Endothelial cell of umbilical vein (primary cell): ENCODE data around the gene LAG3. TPM values are rescaled to one million over a fixed set of nuclear protein-coding genes. Genes with fewer than 3 reads are reported as not detected.

ENCODE experiments used
- BruUV-seq: library from RNA; stranded (reverse); fragments of 400-500 nt; replicated peaks from 2 replicates; lab custom pipeline; 2021; lab: Mats Ljungman, UMichigan
- CTCF ChIA-PET: fragments of 300-600, 350-600 bp; sonication (Branson Sonifier 250); formaldehyde crosslinking; loops from one replicate; lab custom pipeline; 2021; ENCODE audit warnings: antibody characterized with exemption, inconsistent platforms; lab: Charles Lee
- POLR2A ChIA-PET: fragments of 300-600, 350-600 bp; sonication (Branson Sonifier 250); formaldehyde crosslinking; loops from one replicate; lab custom pipeline; 2021; ENCODE audit warnings: antibody characterized with exemption, inconsistent platforms; lab: Charles Lee
- DNase-seq: peaks from one replicate; pipeline ENCODE4 v3.0.0-alpha.2; 2011; ENCODE audit warnings: low read depth, low spot score
- FAIRE-seq: peaks from 2 replicates; lab custom pipeline; 2011; peaks lifted over from hg19 to GRCh38; lab: Jason Lieb, UNC
- H2AFZ ChIP-seq: 2 replicates; pipeline ENCODE4 v1.6.0; 2012; ENCODE audit warnings: low read depth, low read length, control low read depth, inconsistent platforms
- H3K27ac ChIP-seq: 2 replicates; pipeline ENCODE4 v1.5.1; 2011; ENCODE audit warnings: low read depth, mild to moderate bottlenecking, control low read depth, low read length, moderate library complexity; ENCODE audit not compliant: insufficient read depth
- H3K27me3 ChIP-seq, 2 experiments: 2 replicates each; pipeline versions ENCODE4 v1.6.0 to v1.6.1; 2011; ENCODE audit warnings: low read length in 2 of 2, mixed read lengths in 1 of 2; ENCODE audit not compliant: control insufficient read depth in 2 of 2, insufficient read depth in 2 of 2
- H3K36me3 ChIP-seq, 2 experiments: 2 replicates in 1 of 2; 3 replicates in 1 of 2; pipeline ENCODE4 v1.5.1; 2011; ENCODE audit warnings: low read length in 2 of 2, mild to moderate bottlenecking in 1 of 2, moderate library complexity in 1 of 2; ENCODE audit not compliant: control insufficient read depth in 2 of 2, insufficient read depth in 2 of 2; ENCODE audit errors: extremely low read depth in 1 of 2
- H3K4me1 ChIP-seq: 3 replicates; pipeline ENCODE4 v1.5.1; 2011; ENCODE audit warnings: mild to moderate bottlenecking, low read length; ENCODE audit not compliant: control insufficient read depth, insufficient read depth; ENCODE audit errors: extremely low read depth
- H3K4me2 ChIP-seq: 2 replicates; pipeline ENCODE4 v1.6.1; 2011; ENCODE audit warnings: low read length, control low read depth, mixed read lengths; ENCODE audit not compliant: insufficient read depth
- H3K4me3 ChIP-seq, 3 experiments: fragments of 200-600 bp in 1 of 3; sonication (generic), shearing (Covaris generic) in 1 of 3; replicated peaks in 1 of 3; 2 replicates each; pipeline ENCODE4 v1.5.1; 2011 to 2016; ENCODE audit warnings: control low read depth in 3 of 3, low read length in 3 of 3, mild to moderate bottlenecking in 2 of 3, inconsistent platforms in 1 of 3, low read depth in 1 of 3, moderate library complexity in 1 of 3; ENCODE audit not compliant: insufficient read depth in 1 of 3
- H3K79me2 ChIP-seq: 2 replicates; pipeline ENCODE4 v1.6.0; 2012; ENCODE audit warnings: low read length, inconsistent platforms; ENCODE audit not compliant: control insufficient read depth, insufficient read depth
- H3K9ac ChIP-seq: replicated peaks from 2 replicates; pipeline ENCODE3; 2011; ENCODE audit warnings: low read length, control low read depth; ENCODE audit not compliant: insufficient read depth; ENCODE audit errors: extremely low read depth
- H3K9me1 ChIP-seq: replicated peaks from 3 replicates; pipeline ENCODE4 v1.6.0; 2011; ENCODE audit warnings: mild to moderate bottlenecking, low read length; ENCODE audit not compliant: control insufficient read depth, insufficient read depth; ENCODE audit errors: extremely low read depth
- H3K9me3 ChIP-seq: replicated peaks from 2 replicates; pipeline ENCODE4 v1.5.1; 2012; ENCODE audit warnings: low read length, inconsistent platforms; ENCODE audit not compliant: control insufficient read depth, insufficient read depth
- H4K20me1 ChIP-seq: replicated peaks from 2 replicates; pipeline ENCODE3; 2011; ENCODE audit warnings: mild to moderate bottlenecking, low read length; ENCODE audit not compliant: control insufficient read depth, insufficient read depth; ENCODE audit errors: extremely low read depth
- EZH2 ChIP-seq: IDR thresholded peaks from 2 replicates; pipeline ENCODE4 v1.6.1; 2012; ENCODE audit warnings: borderline replicate concordance, low read depth, mild to moderate bottlenecking, moderate library complexity, low read length, inconsistent platforms; ENCODE audit not compliant: severe bottlenecking
- FOS ChIP-seq: IDR thresholded peaks from 2 replicates; pipeline ENCODE4 v1.6.1; 2011; ENCODE audit warnings: mild to moderate bottlenecking, low read length, moderate library complexity, borderline replicate concordance; ENCODE audit not compliant: insufficient read depth
- GATA2 ChIP-seq: IDR thresholded peaks from 2 replicates; pipeline ENCODE4 v1.7.0; 2011; ENCODE audit warnings: low read depth, mild to moderate bottlenecking, moderate library complexity, mixed read lengths, low read length; ENCODE audit not compliant: insufficient read length, insufficient read depth
- JUN ChIP-seq: IDR thresholded peaks from 2 replicates; pipeline ENCODE4 v1.6.1; 2011; ENCODE audit warnings: borderline replicate concordance, low read depth; ENCODE audit not compliant: insufficient read length, insufficient read depth
- MYC ChIP-seq: IDR thresholded peaks from one replicate; pipeline ENCODE4 v1.6.1; 2011; ENCODE audit warnings: mild to moderate bottlenecking, low read depth, low read length
- POLR2A ChIP-seq: IDR thresholded peaks from 2 replicates; pipeline ENCODE4 v1.6.1; 2012; ENCODE audit warnings: low read depth, mild to moderate bottlenecking, control low read depth, low read length
- POLR2AphosphoS5 ChIP-seq: IDR thresholded peaks from 2 replicates; pipeline ENCODE4 v1.6.1; 2012; ENCODE audit warnings: low read depth, mild to moderate bottlenecking, control low read depth, low read length, moderate library complexity; ENCODE audit not compliant: insufficient read depth
- dilution Hi-C: fragments of 300-500 bp; cut with MboI; formaldehyde crosslinking; loops from one replicate; pipeline ENCODE4 v1.15.0; 2019; ENCODE audit warnings: low sequenced_read_pairs; ENCODE audit not compliant: extremely low pct_ligation_motif_present
- intact Hi-C: fragments of 100-400 bp; cut with micrococcal nuclease; formaldehyde crosslinking; loops from one replicate; pipeline ENCODE4 v1.10.0; 2022
- polyA plus RNA-seq, 4 experiments: library from polyadenylated mRNA; depleted of rRNA in 3 of 4; stranded (reverse) in 3 of 4; unstranded in 1 of 4; fragments of >200 nt; gene quantifications; 2 replicates each; pipeline versions ENCODE4 v1.2.1 to v1.2.3, GENCODE V29; 2011 to 2012; ENCODE audit warnings: missing spikeins in 1 of 4
- total RNA-seq: library from RNA; stranded (reverse); gene quantifications from 2 replicates; pipeline ENCODE4 v1.2.3, GENCODE V29; 2021
- TF ChIP-seq, protein P1 (sequence below): IDR thresholded peaks from 2 replicates; pipeline ENCODE4 v1.6.1; 2011; ENCODE audit not compliant: insufficient read depth, insufficient read length
- TF ChIP-seq, protein P2 (sequence below), 2 donors: IDR thresholded peaks; 1 replicate in 1 of 2; 2 replicates in 1 of 2; pipeline ENCODE4 v1.5.1; 2011; ENCODE audit warnings: low read length in 2 of 2, mild to moderate bottlenecking in 2 of 2, moderate library complexity in 2 of 2, control low read depth in 1 of 2, inconsistent platforms in 1 of 2, low read depth in 1 of 2; ENCODE audit not compliant: insufficient read depth in 1 of 2; ENCODE audit errors: extremely low read depth in 1 of 2

The LAG3 gene
- total and polyA plus RNA-seq, 2 donors (not counting 3 experiments of a cell fraction or from before 2014, with no cell fraction given) = 1.3 to 3.8 TPM

DNA sequence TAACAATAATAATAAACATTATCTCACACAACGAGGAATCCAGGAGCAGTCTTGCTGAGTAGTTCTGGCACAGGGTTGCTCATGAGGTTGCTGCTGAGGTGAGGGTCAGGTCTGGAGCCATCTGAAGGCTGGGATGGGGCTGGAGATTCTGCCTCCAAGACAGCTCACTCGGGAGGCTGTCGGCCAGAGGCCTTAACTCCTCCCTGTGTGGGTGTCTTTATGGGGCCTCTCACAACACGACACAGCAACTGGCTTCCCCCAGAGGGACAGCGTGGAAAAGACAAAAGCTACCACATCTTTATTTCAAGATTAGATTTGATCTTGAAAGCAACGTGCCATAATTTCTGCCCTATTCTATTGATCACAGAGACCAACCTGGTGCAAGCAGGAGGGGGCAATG lies 9.8 kb downstream of the LAG3 start:
- dilution Hi-C loops = no loop called here
- FAIRE-seq = no peak
- H3K36me3 ChIP-seq = no peaks in the 10 kb centered on the region
- H3K79me2 ChIP-seq = no peaks in the 10 kb centered on the region
- BruUV-seq = no TSS peak
- H3K4me2 ChIP-seq = no peak overlapping the region
- H3K9ac ChIP-seq = no peak overlapping the region
- no peak overlapping the region for H3K27ac ChIP-seq
- H3K9me1 ChIP-seq = no peaks in the 10 kb centered on the region
- no peak for DNase-seq
- TF ChIP-seq FOS (no peak), POLR2A (no peak), POLR2AphosphoS5 (no peak), GATA2 (no peak)
- TF ChIP-seq, protein P1, sequence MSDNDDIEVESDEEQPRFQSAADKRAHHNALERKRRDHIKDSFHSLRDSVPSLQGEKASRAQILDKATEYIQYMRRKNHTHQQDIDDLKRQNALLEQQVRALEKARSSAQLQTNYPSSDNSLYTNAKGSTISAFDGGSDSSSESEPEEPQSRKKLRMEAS = no peak
- H3K27me3 ChIP-seq = no peaks in the 10 kb centered on the region
- no peaks in the 10 kb centered on the region for H4K20me1 ChIP-seq
- intact Hi-C loops = no loop called here
- ChIA-PET POLR2A (no interaction called here), CTCF (interaction anchor here (0.7 to 9.5 kb wide), 6 partner anchors 15 to 163 kb away, joined by 3 to 107 read pairs (median 6); partner anchors contain the start of genes MLF2 and PTMS)
- no peak overlapping the region for H3K4me3 ChIP-seq
- H2AFZ ChIP-seq = no peak overlapping the region
- H3K4me1 ChIP-seq = peaks cover 5% of the 10 kb centered on the region
- H3K9me3 ChIP-seq = no peaks in the 10 kb centered on the region

DNA sequence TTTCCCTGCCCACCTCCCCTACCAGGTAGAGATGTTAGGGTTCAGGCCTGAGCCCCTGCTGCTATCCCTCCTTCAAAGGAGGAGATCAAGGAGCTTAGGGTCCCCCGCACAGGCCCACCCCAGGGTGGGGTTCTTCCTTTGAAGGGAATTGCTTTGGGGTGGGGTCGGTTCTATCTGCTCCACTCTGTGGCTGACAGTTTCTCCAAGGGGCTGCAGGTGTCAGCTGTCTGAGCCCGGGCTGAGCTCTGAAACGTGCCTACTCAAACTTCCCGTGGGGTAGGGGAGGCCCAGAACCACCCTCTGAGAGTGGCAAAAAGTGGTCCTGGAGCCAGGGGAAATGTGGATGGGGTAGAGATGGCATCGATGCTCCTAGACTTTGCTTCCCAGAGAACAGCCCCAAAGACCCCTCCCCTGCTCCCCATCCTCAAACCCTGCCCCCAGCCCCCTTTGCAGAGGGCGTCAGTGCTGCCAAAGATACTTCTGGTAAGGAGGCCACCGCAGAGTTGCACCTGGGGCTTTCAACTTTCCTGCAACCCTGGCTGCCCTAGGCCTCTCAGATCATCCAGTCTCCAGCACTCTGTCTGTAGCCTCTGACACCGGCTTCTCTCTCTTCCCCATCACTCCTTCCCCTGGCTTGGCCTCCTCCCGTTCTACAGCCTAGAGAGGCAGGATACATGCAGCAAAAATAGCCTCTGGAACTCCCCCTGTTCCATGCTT lies 10.7 kb downstream of the LAG3 start:
- FAIRE-seq = no peak
- POLR2A ChIA-PET = no interaction called here
- CTCF ChIA-PET = interaction anchor here (0.6 to 9.5 kb wide), 2 partner anchors 29 to 65 kb away, joined by 4 to 107 read pairs; partner anchors contain the start of gene MLF2

More for the DNA sequence above, 10.7 kb downstream of the LAG3 start:
- H3K36me3 ChIP-seq = no peaks in the 10 kb centered on the region
- no peaks in the 10 kb centered on the region for H4K20me1 ChIP-seq
- no peak overlapping the region for H3K27ac ChIP-seq
- H3K4me3 ChIP-seq = no peak overlapping the region
- no peak overlapping the region for H3K9ac ChIP-seq
- no peaks in the 10 kb centered on the region for H3K9me1 ChIP-seq
- H3K27me3 ChIP-seq = no peaks in the 10 kb centered on the region
- no peaks in the 10 kb centered on the region for H3K79me2 ChIP-seq
- no peak overlapping the region for H2AFZ ChIP-seq
- no peaks in the 10 kb centered on the region for H3K9me3 ChIP-seq
- TF ChIP-seq EZH2 (no peak), JUN (no peak), FOS (no peak), POLR2A (no peak), POLR2AphosphoS5 (no peak), GATA2 (no peak), MYC (no peak)
- TF ChIP-seq, protein P2, sequence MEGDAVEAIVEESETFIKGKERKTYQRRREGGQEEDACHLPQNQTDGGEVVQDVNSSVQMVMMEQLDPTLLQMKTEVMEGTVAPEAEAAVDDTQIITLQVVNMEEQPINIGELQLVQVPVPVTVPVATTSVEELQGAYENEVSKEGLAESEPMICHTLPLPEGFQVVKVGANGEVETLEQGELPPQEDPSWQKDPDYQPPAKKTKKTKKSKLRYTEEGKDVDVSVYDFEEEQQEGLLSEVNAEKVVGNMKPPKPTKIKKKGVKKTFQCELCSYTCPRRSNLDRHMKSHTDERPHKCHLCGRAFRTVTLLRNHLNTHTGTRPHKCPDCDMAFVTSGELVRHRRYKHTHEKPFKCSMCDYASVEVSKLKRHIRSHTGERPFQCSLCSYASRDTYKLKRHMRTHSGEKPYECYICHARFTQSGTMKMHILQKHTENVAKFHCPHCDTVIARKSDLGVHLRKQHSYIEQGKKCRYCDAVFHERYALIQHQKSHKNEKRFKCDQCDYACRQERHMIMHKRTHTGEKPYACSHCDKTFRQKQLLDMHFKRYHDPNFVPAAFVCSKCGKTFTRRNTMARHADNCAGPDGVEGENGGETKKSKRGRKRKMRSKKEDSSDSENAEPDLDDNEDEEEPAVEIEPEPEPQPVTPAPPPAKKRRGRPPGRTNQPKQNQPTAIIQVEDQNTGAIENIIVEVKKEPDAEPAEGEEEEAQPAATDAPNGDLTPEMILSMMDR (IDR thresholded peaks at IDR 0.05; ENCODE audit: extremely low read depth in 1 of 2, insufficient read depth in 1 of 2, low read depth in 1 of 2, low read length in 2 of 2) = no peak
- TF ChIP-seq, protein P1 = no peak
- H3K4me2 ChIP-seq = no peak overlapping the region
- no TSS peak for BruUV-seq
- intact Hi-C loops = no loop called here
- dilution Hi-C loops = no loop called here
- no peak for DNase-seq
- peaks cover 5% of the 10 kb centered on the region for H3K4me1 ChIP-seq
